Measurements from ENCODE around the gene DRAXIN. TPM values are rescaled to one million over a fixed set of nuclear protein-coding genes. Genes with fewer than 3 reads are reported as not detected.

Gene DRAXIN
- total RNA-seq, 4 donors from 2014 or later, result 0.08 to 0.10 (median 0.08) TPM; not detected in 1

GRCh38 chr1:11653101-11653860 lies 38.2 kb upstream of the DRAXIN start:
- peaks cover 10% of the 10 kb centered on the region for H3K27me3 ChIP-seq
- no peaks in the 10 kb centered on the region for H3K9me3 ChIP-seq
- no peak for DNase-seq (ENCODE audit: low spot score in 2 of 2)
- H3K36me3 ChIP-seq, result peaks cover under 1% of the 10 kb centered on the region
- no peak overlapping the region for H3K27ac ChIP-seq
- 74% methylated on average over 8 of the region's 17 CpGs for WGBS
- H3K4me1 ChIP-seq, result peaks cover 39% of the 10 kb centered on the region
- no peak for TF ChIP-seq CTCF (IDR thresholded peaks at IDR 0.05)
- TF ChIP-seq POLR2A (IDR thresholded peaks at IDR 0.05), result no peak
- no peak for TF ChIP-seq EP300 (IDR thresholded peaks at IDR 0.05)
- no peak for TF ChIP-seq POLR2AphosphoS5 (IDR thresholded peaks at IDR 0.05)
- H3K4me3 ChIP-seq, result peak overlapping the region; percentile 79

GRCh38 chr1:11653861-11654136 lies 37.7 kb upstream of the DRAXIN start:
- TF ChIP-seq POLR2A (IDR thresholded peaks at IDR 0.05) (no peak), CTCF (IDR thresholded peaks at IDR 0.05) (no peak), EP300 (IDR thresholded peaks at IDR 0.05) (no peak), POLR2AphosphoS5 (IDR thresholded peaks at IDR 0.05) (no peak)
- peaks cover 36% of the 10 kb centered on the region for H3K4me1 ChIP-seq
- peaks cover 7% of the 10 kb centered on the region for H3K27me3 ChIP-seq
- WGBS, result 59% methylated on average over 3 of the region's 7 CpGs
- peaks cover 6% of the 10 kb centered on the region for H3K36me3 ChIP-seq
- H3K27ac ChIP-seq, result peak overlapping the region; percentile 78
- DNase-seq (ENCODE audit: low spot score in 2 of 2), result no peak
- peak overlapping the region; percentile 79 for H3K4me3 ChIP-seq
- H3K9me3 ChIP-seq, result no peaks in the 10 kb centered on the region

- TF ChIP-seq POLR2AphosphoS5 (IDR thresholded peaks at IDR 0.05) (no peak), CTCF (IDR thresholded peaks at IDR 0.05) (no peak), POLR2A (IDR thresholded peaks at IDR 0.05) (no peak)
- Histone ChIP-seq H3K9me3 (no peaks in the 10 kb centered on the region), H3K4me3 (peak within 1 kb of the TSS; percentile 79), H3K27me3 (peaks cover 5% of the 10 kb centered on the region), H3K27ac (peak within 1 kb of the TSS; percentile 78), H3K4me1 (peaks cover 31% of the 10 kb centered on the region), H3K36me3 (peaks cover 10% of the 10 kb centered on the region)
- peak in 1 of 2 donors; percentile 76 for DNase-seq (ENCODE audit: low spot score in 2 of 2)
- WGBS, result 13% methylated on average over 27 of the region's 94 CpGs
Observed at GRCh38 chr1:11654137-11654938, 37.2 kb upstream of the DRAXIN start, which contains the start of the genes FBXO2 and FBXO44. Gene FBXO2 (minus strand): TSS chr1:11654429. CDS start chr1:11654340, 89 bp downstream. Gene FBXO44 (plus strand): TSS chr1:11654877. CDS start chr1:11655836, 959 bp downstream.

GRCh38 chr1:11654939-11655808 lies 36.3 kb upstream of the DRAXIN start:
- peak overlapping the region; percentile 79 for H3K4me3 ChIP-seq
- H3K4me1 ChIP-seq, result peaks cover 25% of the 10 kb centered on the region
- WGBS, result 41% methylated on average over 5 of the region's 45 CpGs
- no peak for DNase-seq (ENCODE audit: low spot score in 2 of 2)
- H3K27me3 ChIP-seq, result no peaks in the 10 kb centered on the region
- peak overlapping the region; percentile 35 for H3K27ac ChIP-seq
- no peaks in the 10 kb centered on the region for H3K9me3 ChIP-seq
- no peak for TF ChIP-seq CTCF (IDR thresholded peaks at IDR 0.05)
- no peak for TF ChIP-seq POLR2AphosphoS5 (IDR thresholded peaks at IDR 0.05)
- no peak for TF ChIP-seq POLR2A (IDR thresholded peaks at IDR 0.05)
- no peak for TF ChIP-seq EP300 (IDR thresholded peaks at IDR 0.05)
- peaks cover 12% of the 10 kb centered on the region for H3K36me3 ChIP-seq

All from suprapubic skin (tissue), 4 donors.